ENCODE measurements around the gene RAB37. TPM values are rescaled to one million over a fixed set of nuclear protein-coding genes. Genes with fewer than 3 reads are reported as not detected.
A peak's percentile ranks its signal among the peaks of the same experiment; 100 is the strongest.

Gene RAB37
- total RNA-seq, 2 experiments from 2014 or later = 19.0 to 21.1 TPM

DNA sequence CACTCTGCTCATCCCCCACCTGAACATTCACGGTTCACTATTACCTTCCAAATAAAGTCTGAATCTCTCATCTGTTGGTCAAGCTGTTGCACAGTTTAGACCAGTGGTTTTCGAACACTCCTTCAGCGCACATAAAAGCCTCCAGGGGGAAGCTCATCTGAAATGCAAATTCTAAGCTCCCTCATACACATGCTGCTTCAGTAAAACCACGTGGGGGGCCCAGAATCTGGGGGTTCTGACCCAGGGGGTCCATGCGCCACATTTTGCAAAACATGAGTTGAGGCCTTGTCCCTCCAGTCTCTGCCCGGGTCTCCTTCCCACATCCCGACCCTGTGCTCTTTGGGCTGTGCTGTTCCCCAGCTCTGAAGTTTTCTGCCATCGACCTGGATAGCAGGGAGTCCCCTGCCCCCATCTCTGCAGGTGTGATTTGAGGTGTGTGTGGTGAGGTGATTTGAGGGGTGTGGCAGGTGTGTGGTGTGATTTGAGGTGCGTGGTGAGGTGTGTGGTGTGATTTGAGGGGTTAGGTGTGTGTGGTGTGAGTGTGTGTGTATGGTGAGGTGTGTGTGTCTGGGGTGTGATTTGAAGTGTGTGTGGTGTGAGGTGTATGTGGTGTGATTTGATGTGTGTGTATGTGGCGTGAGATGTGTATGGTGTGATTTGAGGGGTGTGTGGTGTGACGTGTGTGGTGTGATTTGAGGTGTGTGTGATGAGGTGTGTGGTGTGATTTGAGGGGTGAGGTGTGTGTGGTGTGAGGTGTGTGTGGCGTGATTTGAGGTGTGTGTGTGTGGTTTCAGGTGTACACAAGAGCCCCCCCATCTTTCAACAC is 4.8 kb upstream of the RAB37 start:
- Histone ChIP-seq H3K36me3 (ENCODE audit: insufficient read depth, low read length) (no peaks in the 10 kb centered on the region), H3K4me3 (ENCODE audit: low read length) (no peak overlapping the region), H3K9me3 (ENCODE audit: control insufficient read depth in 1 of 2, insufficient read depth in 1 of 2, low read length in 2 of 2) (no peaks in the 10 kb centered on the region), H3K27me3 (ENCODE audit: control insufficient read depth in 1 of 2, insufficient read depth in 2 of 2, low read length in 2 of 2) (no peaks in the 10 kb centered on the region), H3K27ac (ENCODE audit: low read depth in 1 of 2, low read length in 2 of 2) (no peak overlapping the region), H3K4me1 (ENCODE audit: insufficient read depth, low read length) (peaks cover 59% of the 10 kb centered on the region)
- H3K4me1 Mint-ChIP-seq (ENCODE audit: low read depth) = peaks cover 15% of the 10 kb centered on the region
- H3K27me3 Mint-ChIP-seq = no peaks in the 10 kb centered on the region
- DNase-seq (no peak), ATAC-seq (ENCODE audit: poor library complexity) (no peak)
- H3K36me3 Mint-ChIP-seq (ENCODE audit: low read depth) = no peaks in the 10 kb centered on the region
- no peak overlapping the region for H3K27ac Mint-ChIP-seq
- CTCF ChIA-PET = interaction anchor here (0.5 kb wide), 1 partner anchor 73 kb away, joined by 3 read pairs; no protein-coding TSS in a partner anchor
- POLR2A ChIA-PET = no interaction called here
- intact Hi-C loops (cut with DNase I, micrococcal nuclease) = loop anchor here in 1 of 2 experiments (10.0 kb wide), 1 partner anchor 527 kb away; the partner anchor contains the start of gene RPL38
- H3K9me3 Mint-ChIP-seq = no peaks in the 10 kb centered on the region
- H3K4me3 Mint-ChIP-seq = no peak overlapping the region
- no peak for TF ChIP-seq CTCF (IDR thresholded peaks at IDR 0.05)

- Histone ChIP-seq H3K9me3 (ENCODE audit: control insufficient read depth in 1 of 2, insufficient read depth in 1 of 2, low read length in 2 of 2) (no peaks in the 10 kb centered on the region), H3K36me3 (ENCODE audit: insufficient read depth, low read length) (no peaks in the 10 kb centered on the region), H3K27ac (ENCODE audit: low read depth in 1 of 2, low read length in 2 of 2) (no peak overlapping the region), H3K4me3 (ENCODE audit: low read length) (no peak overlapping the region), H3K27me3 (ENCODE audit: control insufficient read depth in 1 of 2, insufficient read depth in 2 of 2, low read length in 2 of 2) (no peaks in the 10 kb centered on the region), H3K4me1 (ENCODE audit: insufficient read depth, low read length) (peaks cover 72% of the 10 kb centered on the region)
- H3K9me3 Mint-ChIP-seq = no peaks in the 10 kb centered on the region
- peaks cover 22% of the 10 kb centered on the region for H3K4me1 Mint-ChIP-seq (ENCODE audit: low read depth)
- no peak overlapping the region for H3K4me3 Mint-ChIP-seq
- H3K36me3 Mint-ChIP-seq (ENCODE audit: low read depth) = no peaks in the 10 kb centered on the region
- DNase-seq (peak in 1 of 14 experiments; percentile 58), ATAC-seq (ENCODE audit: poor library complexity) (no peak)
- intact Hi-C loops (cut with DNase I, micrococcal nuclease) = loop anchor here in 1 of 2 experiments (10.0 kb wide), 1 partner anchor 529 kb away; the partner anchor contains the start of gene RPL38
- ChIA-PET CTCF (no interaction called here), POLR2A (no interaction called here)
- H3K27me3 Mint-ChIP-seq = no peaks in the 10 kb centered on the region
- no peak for TF ChIP-seq CTCF (IDR thresholded peaks at IDR 0.05)
- no peak overlapping the region for H3K27ac Mint-ChIP-seq
Measured at GRCh38 chr17:74733365-74734122, 3.5 kb upstream of the RAB37 start.

DNA sequence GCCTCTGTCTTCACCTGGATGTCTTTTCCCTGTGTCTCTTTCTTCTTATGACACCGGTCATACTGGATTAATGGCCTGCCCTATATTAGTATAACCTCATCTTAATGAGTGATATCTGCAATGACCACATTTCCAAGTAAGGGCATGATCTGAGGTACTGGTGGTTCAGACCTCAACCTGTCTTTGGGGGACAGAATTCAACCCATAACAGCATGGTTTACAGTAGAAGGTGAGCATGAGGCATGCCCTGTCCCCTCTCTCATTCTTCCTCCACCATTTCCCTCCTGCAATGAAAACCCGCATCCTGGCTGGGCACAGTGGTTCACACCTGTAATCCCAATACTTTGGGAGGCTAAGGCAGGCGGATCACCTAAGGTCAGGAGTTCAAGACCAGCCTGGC is 2.8 kb upstream of the RAB37 start:
- no peak overlapping the region for H3K4me3 Mint-ChIP-seq
- peaks cover 29% of the 10 kb centered on the region for H3K4me1 Mint-ChIP-seq (ENCODE audit: low read depth)
- H3K4me3 ChIP-seq (ENCODE audit: low read length) = no peak overlapping the region
- no peaks in the 10 kb centered on the region for H3K9me3 ChIP-seq (ENCODE audit: control insufficient read depth in 1 of 2, insufficient read depth in 1 of 2, low read length in 2 of 2)
- H3K36me3 Mint-ChIP-seq (ENCODE audit: low read depth) = no peaks in the 10 kb centered on the region
- peaks cover 76% of the 10 kb centered on the region for H3K4me1 ChIP-seq (ENCODE audit: insufficient read depth, low read length)
- intact Hi-C loops (cut with DNase I, micrococcal nuclease) = loop anchor here in 1 of 2 experiments (10.0 kb wide), 1 partner anchor 529 kb away; the partner anchor contains the start of gene RPL38
- no peaks in the 10 kb centered on the region for H3K27me3 ChIP-seq (ENCODE audit: control insufficient read depth in 1 of 2, insufficient read depth in 2 of 2, low read length in 2 of 2)
- H3K27me3 Mint-ChIP-seq = no peaks in the 10 kb centered on the region
- CTCF ChIA-PET = interaction anchor here (0.9 to 6.0 kb wide), 2 partner anchors 76 to 123 kb away, joined by 3 to 101 read pairs; no protein-coding TSS in a partner anchor
- no peak overlapping the region for H3K27ac ChIP-seq (ENCODE audit: low read depth in 1 of 2, low read length in 2 of 2)
- POLR2A ChIA-PET = no interaction called here
- no peak for ATAC-seq (ENCODE audit: poor library complexity)
- H3K27ac Mint-ChIP-seq = no peak overlapping the region
- no peak for DNase-seq
- no peaks in the 10 kb centered on the region for H3K9me3 Mint-ChIP-seq
- H3K36me3 ChIP-seq (ENCODE audit: insufficient read depth, low read length) = no peaks in the 10 kb centered on the region
- TF ChIP-seq CTCF (IDR thresholded peaks at IDR 0.05) = no peak
